Neuron (in vitro differentiated cells): ENCODE data around the gene SOX18.
"Not testable (repeated sequence)": the region's sequence is repeated elsewhere in the genome, so short reads cannot be mapped to it uniquely, and the experiment has no call there.

Experiments
- H2AFZ ChIP-seq: one replicate; pipeline ENCODE4 v1.6.1; 2013; ENCODE audit warnings: low read depth, mild to moderate bottlenecking, inconsistent platforms, low read length, moderate library complexity
- H3K27me3 ChIP-seq: one replicate; pipeline ENCODE4 v1.6.1; 2013; ENCODE audit warnings: low read length; ENCODE audit not compliant: insufficient read depth
- H3K36me3 ChIP-seq: one replicate; pipeline ENCODE4 v1.6.1; 2013; ENCODE audit warnings: low read length; ENCODE audit not compliant: insufficient read depth
- H3K4me1 ChIP-seq: one replicate; pipeline ENCODE4 v1.6.1; 2013; ENCODE audit warnings: low read length; ENCODE audit not compliant: insufficient read depth
- H3K4me3 ChIP-seq: 2 replicates; pipeline ENCODE4 v1.5.1; 2013; ENCODE audit warnings: mild to moderate bottlenecking, low read length, moderate library complexity
- H3K9me3 ChIP-seq: one replicate; pipeline ENCODE4 v1.6.1; 2013; ENCODE audit warnings: low read length

Gene SOX18

GRCh38 chr20:64012385-64013154 is 36.9 kb downstream of the SOX18 start:
- not testable (repeated sequence) for H3K27me3 ChIP-seq, H3K4me3 ChIP-seq, H2AFZ ChIP-seq, H3K4me1 ChIP-seq
- H3K9me3 ChIP-seq, result peaks cover 15% of the 10 kb centered on the region
- H3K36me3 ChIP-seq, result peaks cover 65% of the 10 kb centered on the region

GRCh38 chr20:64011366-64011779 is 38.1 kb downstream of the SOX18 start:
- Histone ChIP-seq H3K36me3 (peaks cover 68% of the 10 kb centered on the region), H3K4me3 (no peak overlapping the region), H3K27me3 (no peaks in the 10 kb centered on the region), H3K9me3 (peaks cover 21% of the 10 kb centered on the region), H2AFZ (no peak overlapping the region), H3K4me1 (no peaks in the 10 kb centered on the region)

GRCh38 chr20:64010711-64011237 is 38.7 kb downstream of the SOX18 start:
- no peaks in the 10 kb centered on the region for H3K27me3 ChIP-seq
- H2AFZ ChIP-seq, result no peak overlapping the region
- H3K36me3 ChIP-seq, result peaks cover 69% of the 10 kb centered on the region
- H3K9me3 ChIP-seq, result peaks cover 21% of the 10 kb centered on the region
- no peaks in the 10 kb centered on the region for H3K4me1 ChIP-seq
- no peak overlapping the region for H3K4me3 ChIP-seq

- H3K4me3 ChIP-seq, result no peak overlapping the region
- H2AFZ ChIP-seq, result no peak overlapping the region
- no peaks in the 10 kb centered on the region for H3K27me3 ChIP-seq
- H3K36me3 ChIP-seq, result peaks cover 70% of the 10 kb centered on the region
- H3K9me3 ChIP-seq, result peaks cover 21% of the 10 kb centered on the region
- no peaks in the 10 kb centered on the region for H3K4me1 ChIP-seq
Measured at GRCh38 chr20:64009811-64010387, 39.5 kb downstream of the SOX18 start.

- Histone ChIP-seq H3K27me3 (no peaks in the 10 kb centered on the region), H3K36me3 (peaks cover 74% of the 10 kb centered on the region), H3K4me1 (no peaks in the 10 kb centered on the region)
Measured at GRCh38 chr20:64006902-64007301, 42.5 kb downstream of the SOX18 start.

GRCh38 chr20:64006490-64006889 is 42.9 kb downstream of the SOX18 start:
- H2AFZ ChIP-seq, result no peak overlapping the region
- H3K27me3 ChIP-seq, result no peaks in the 10 kb centered on the region
- H3K9me3 ChIP-seq, result peaks cover 20% of the 10 kb centered on the region
- peaks cover 76% of the 10 kb centered on the region for H3K36me3 ChIP-seq
- H3K4me1 ChIP-seq, result no peaks in the 10 kb centered on the region
- no peak overlapping the region for H3K4me3 ChIP-seq

More at GRCh38 chr20:64006902-64007301, 42.5 kb downstream of the SOX18 start:
- Histone ChIP-seq H2AFZ (no peak overlapping the region), H3K4me3 (no peak overlapping the region), H3K9me3 (peaks cover 21% of the 10 kb centered on the region)

DNA sequence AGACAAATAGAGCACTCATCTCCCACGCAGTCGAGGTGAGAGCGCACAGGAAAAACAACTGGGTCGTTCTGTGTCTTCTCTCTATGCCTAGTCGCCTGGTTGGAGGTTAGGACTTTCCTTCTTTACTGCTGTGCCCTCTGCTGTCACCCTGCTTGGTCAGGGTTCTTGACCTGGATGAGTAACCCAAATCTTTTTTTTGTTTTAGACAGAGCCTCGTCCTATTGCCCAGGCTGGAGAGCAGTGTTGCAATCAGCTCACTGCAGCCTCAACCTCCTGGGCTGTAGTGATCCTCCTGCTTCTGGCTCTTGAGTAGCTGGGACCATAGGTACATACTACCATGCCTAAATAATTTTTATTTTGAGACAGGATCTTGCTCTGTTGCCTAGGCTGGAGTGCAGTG is 44.0 kb downstream of the SOX18 start:
- Histone ChIP-seq H3K9me3 (peaks cover 17% of the 10 kb centered on the region), H3K27me3 (no peaks in the 10 kb centered on the region), H3K4me1 (no peaks in the 10 kb centered on the region), H2AFZ (no peak overlapping the region), H3K36me3 (peaks cover 74% of the 10 kb centered on the region), H3K4me3 (no peak overlapping the region)

DNA sequence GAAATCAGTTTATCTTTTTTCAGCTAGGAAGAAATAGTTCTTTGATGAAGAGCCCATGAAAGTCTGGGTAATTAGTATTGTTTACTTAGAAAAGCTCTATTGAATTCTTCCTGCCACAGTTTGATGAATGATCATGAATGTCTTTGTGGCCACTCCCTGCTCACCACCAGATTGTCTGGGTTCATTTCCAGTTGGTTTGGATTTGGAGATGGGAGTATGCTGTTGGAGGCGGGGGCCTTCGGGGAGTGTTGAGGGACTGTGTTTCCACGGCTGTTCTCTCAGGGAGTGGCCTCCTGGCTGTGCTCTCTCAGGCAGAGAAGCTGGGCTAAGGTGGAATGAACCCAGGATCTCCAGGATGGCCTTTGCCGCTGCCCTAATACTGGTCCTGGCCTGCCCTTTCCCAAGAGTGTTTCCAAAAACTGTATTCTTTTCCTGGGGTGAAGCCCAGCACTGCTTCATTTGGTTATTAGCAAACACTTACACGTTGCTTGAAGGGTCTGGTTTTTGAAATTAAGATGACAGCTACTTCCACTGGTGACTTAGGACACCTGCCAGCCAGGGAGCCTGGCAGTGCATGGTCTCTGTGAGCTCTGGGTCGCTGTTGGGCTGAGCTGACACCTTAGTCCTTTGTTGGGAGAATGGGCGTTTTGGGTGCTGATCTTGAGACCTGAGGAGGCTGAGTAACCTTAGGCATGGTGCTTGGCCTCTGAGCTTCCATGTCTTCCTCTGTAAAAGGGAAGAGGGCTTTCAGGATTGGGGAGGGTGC is 45.3 kb downstream of the SOX18 start:
- Histone ChIP-seq H3K36me3 (peaks cover 76% of the 10 kb centered on the region), H3K4me3 (no peak overlapping the region), H3K4me1 (no peaks in the 10 kb centered on the region), H3K27me3 (no peaks in the 10 kb centered on the region), H2AFZ (no peak overlapping the region), H3K9me3 (peaks cover 15% of the 10 kb centered on the region)

DNA sequence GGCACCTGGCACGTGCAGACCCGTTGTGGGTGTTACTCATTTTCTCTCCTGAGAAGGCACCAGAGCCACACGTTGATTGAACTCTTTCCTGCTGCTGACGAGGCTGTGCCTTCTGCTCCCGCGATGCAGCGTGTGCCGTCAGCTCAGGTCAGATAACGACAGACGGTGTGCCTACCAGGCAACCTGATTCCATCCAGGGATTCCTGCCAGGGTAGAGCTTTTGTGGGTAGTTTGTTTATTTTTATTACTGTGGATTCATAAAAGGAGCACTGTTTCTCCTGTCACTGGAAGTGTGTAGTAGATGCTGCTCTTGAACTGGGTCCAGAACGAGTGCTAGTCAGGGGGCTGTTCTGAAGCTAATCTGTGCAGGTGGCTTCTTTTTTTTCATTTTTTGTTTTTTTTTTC is 47.8 kb downstream of the SOX18 start:
- Histone ChIP-seq H3K4me3 (no peak overlapping the region), H3K36me3 (peaks cover 70% of the 10 kb centered on the region), H3K9me3 (peaks cover 2% of the 10 kb centered on the region), H3K4me1 (no peaks in the 10 kb centered on the region), H3K27me3 (no peaks in the 10 kb centered on the region), H2AFZ (no peak overlapping the region)

DNA sequence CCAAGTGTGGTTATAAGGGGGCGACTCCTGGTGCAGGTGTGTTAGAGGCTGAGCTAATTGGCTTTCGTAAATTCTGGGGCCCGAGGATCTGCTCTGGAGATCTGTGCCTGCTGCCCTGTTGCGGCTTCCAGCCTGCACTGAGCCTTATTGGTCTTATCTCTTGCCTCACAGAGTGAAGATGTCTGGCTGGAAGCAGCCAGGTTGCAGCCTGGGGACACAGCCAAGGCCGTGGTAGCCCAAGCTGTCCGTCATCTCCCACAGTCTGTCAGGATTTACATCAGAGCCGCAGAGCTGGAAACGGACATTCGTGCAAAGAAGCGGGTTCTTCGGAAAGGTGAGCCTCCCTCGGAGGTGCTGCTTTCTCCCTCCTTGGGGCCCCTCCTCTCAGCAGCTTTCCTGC is 48.5 kb downstream of the SOX18 start:
- H2AFZ ChIP-seq, result no peak overlapping the region
- H3K9me3 ChIP-seq, result no peaks in the 10 kb centered on the region
- H3K4me3 ChIP-seq, result no peak overlapping the region
- no peaks in the 10 kb centered on the region for H3K27me3 ChIP-seq
- peaks cover 74% of the 10 kb centered on the region for H3K36me3 ChIP-seq
- no peaks in the 10 kb centered on the region for H3K4me1 ChIP-seq
